ENCODE data around the gene NLGN3.

NLGN3 gene

DNA sequence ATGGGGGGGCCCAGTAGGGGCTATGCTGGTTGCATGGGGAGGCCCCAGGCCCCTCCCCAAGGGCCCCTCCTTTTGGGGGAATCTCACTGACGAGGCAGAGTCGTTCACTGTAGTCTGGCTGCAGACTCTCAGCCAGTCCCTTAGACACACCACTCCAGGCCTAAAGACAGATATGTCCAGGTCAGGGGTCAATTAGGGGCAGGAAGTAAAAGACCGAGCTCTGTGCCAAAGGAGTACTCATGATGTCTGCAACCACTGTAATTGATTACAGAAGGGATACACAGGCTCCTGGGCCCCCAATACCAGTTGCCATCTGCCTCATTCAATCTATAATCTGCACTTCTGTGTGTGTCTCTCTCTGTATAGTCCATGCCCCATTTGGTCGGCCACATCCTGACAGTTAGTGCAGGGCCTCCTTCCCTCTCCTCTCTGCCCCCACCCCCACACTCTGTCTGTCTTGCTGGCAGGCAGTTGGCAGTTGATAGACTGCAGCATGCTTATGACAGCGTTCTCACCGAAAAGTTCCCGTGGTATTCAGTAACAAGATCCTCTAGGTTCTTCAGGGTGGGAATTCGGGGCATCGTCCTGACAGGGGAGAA, 36.8 kb upstream of the NLGN3 start:
- Mint-ChIP-seq H3K36me3 (peaks cover 18% of the 10 kb centered on the region), H3K27ac (peak overlapping the region; percentile 98), H3K4me3 (peak overlapping the region; percentile 99), H3K27me3 (no peaks in the 10 kb centered on the region), H3K4me1 (ENCODE audit: low read depth) (peaks cover 56% of the 10 kb centered on the region), H3K9me3 (ENCODE audit: low read depth) (no peaks in the 10 kb centered on the region)

DNA sequence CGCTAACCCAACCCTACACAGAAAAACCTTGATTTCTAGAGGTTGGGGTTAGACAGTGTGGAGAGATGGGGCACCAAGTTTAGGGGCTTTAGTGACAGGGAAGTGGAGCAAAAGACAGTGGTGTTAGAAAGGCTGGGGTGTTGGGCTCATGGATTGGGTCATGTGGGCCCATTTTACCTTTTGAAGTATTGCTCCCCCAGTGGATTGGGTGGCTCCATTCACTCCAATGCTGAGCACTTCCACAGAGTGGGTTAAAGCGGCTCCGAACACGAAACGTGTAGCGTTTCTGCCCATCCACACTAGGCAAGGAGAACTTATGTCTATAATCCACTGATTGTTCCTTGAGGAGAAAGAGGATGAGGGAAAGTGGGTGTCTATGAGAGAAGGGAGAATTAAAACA, 35.6 kb upstream of the NLGN3 start:
- H3K27me3 Mint-ChIP-seq, result no peaks in the 10 kb centered on the region
- no peaks in the 10 kb centered on the region for H3K9me3 Mint-ChIP-seq (ENCODE audit: low read depth)
- H3K36me3 Mint-ChIP-seq, result peaks cover 18% of the 10 kb centered on the region
- H3K4me3 Mint-ChIP-seq, result peak overlapping the region; percentile 99
- peaks cover 53% of the 10 kb centered on the region for H3K4me1 Mint-ChIP-seq (ENCODE audit: low read depth)
- peak overlapping the region; percentile 98 for H3K27ac Mint-ChIP-seq

DNA sequence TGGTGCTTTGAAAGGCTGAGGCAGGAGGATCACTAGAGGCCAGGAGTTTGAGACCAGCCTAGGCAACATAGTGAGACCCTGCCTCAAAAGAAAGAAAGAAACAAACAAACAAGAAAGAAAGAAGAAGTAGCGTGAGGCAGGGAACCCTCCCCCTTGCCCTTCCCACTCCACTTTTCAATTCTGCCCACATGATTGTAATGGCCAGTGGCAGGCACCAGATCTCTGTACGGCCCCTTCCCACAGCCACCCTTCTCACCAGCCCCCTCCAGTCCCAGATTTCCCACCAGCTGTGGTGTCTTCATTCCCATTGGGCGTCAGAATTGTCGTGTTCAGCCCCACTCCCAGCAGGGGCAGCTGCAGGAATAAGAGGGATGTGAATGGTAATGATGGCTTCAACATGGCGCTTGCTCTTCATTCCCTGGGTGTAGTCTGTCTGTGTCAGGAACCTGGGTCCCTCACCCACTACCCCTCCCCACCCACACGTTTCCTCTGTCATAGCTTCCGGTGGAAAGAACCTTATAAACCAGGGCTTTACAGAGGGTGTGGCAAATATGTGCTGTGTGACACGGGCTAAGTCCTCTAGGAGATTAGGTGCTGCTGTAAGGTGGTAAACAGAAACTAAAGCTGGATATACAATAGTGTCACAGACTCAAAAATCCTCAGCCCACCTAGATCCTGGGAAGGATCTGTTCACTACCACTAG, 33.3 kb upstream of the NLGN3 start, which contains the start of gene IL2RG:
Gene IL2RG, minus strand, starts transcription at position 437 of the 703 bp plus-strand sequence. Its CDS starts 38 bp downstream, at position 399.
- H3K4me1 Mint-ChIP-seq (ENCODE audit: low read depth), result peaks cover 39% of the 10 kb centered on the region
- H3K4me3 Mint-ChIP-seq, result peak within 1 kb of the TSS; percentile 99

DNA sequence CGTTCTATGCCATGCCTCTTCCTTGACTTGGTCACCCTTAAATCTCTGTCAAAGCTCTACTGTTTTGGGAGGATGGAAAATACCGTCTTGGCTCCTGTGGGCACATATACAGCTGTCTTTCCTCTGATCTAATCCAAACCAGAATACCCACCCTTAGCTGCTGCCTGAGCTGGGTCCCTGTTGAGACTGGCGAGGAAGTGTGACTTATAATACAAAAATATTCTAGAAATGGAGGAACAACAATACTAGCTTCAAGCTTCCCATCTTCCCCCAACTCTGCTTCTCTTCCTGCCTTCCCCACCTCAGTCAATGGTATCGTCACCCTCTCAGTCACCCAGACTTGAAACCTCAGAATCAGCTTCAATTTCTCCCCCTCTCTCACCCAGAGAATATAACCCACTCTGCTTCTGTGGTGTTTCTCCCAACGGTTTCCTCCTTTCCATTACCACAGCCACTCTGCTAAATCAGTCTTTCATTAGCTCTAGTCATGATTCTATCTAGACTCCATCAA, 32.7 kb upstream of the NLGN3 start:
- peaks cover 35% of the 10 kb centered on the region for H3K4me1 Mint-ChIP-seq (ENCODE audit: low read depth)
- peak overlapping the region; percentile 99 for H3K4me3 Mint-ChIP-seq
- H3K27ac Mint-ChIP-seq, result peak overlapping the region; percentile 98
- peaks cover 8% of the 10 kb centered on the region for H3K36me3 Mint-ChIP-seq
- H3K9me3 Mint-ChIP-seq (ENCODE audit: low read depth), result no peaks in the 10 kb centered on the region
- no peaks in the 10 kb centered on the region for H3K27me3 Mint-ChIP-seq

More for the DNA sequence above, 33.3 kb upstream of the NLGN3 start, which contains the start of gene IL2RG:
- peak within 1 kb of the TSS; percentile 98 for H3K27ac Mint-ChIP-seq
- H3K9me3 Mint-ChIP-seq (ENCODE audit: low read depth), result no peaks in the 10 kb centered on the region
- no peaks in the 10 kb centered on the region for H3K27me3 Mint-ChIP-seq
- peaks cover 12% of the 10 kb centered on the region for H3K36me3 Mint-ChIP-seq

DNA sequence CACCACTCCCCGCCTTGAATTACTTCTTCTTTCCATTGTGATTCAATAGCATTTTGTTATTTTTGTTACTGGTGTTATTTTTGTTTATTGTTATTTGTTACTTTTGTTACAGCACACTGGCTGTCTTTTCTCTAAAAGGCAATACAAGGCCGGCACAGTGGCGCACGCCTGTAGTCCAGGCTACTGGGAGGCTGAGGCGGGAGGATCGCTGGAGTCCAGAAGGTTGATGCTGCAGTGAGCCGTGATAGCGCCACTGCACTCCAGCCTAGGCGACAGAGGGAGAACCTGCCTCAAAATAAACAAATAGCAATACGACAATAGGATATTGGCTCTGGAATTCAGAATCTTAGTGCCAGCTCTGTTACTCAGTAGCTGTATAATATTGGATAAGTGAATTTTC, 27.3 kb upstream of the NLGN3 start:
- H3K4me3 Mint-ChIP-seq, result no peak overlapping the region
- H3K27ac Mint-ChIP-seq, result peak overlapping the region; percentile 50
- H3K9me3 Mint-ChIP-seq (ENCODE audit: low read depth), result no peaks in the 10 kb centered on the region
- H3K4me1 Mint-ChIP-seq (ENCODE audit: low read depth), result peaks cover 34% of the 10 kb centered on the region
- H3K36me3 Mint-ChIP-seq, result no peaks in the 10 kb centered on the region
- no peaks in the 10 kb centered on the region for H3K27me3 Mint-ChIP-seq

DNA sequence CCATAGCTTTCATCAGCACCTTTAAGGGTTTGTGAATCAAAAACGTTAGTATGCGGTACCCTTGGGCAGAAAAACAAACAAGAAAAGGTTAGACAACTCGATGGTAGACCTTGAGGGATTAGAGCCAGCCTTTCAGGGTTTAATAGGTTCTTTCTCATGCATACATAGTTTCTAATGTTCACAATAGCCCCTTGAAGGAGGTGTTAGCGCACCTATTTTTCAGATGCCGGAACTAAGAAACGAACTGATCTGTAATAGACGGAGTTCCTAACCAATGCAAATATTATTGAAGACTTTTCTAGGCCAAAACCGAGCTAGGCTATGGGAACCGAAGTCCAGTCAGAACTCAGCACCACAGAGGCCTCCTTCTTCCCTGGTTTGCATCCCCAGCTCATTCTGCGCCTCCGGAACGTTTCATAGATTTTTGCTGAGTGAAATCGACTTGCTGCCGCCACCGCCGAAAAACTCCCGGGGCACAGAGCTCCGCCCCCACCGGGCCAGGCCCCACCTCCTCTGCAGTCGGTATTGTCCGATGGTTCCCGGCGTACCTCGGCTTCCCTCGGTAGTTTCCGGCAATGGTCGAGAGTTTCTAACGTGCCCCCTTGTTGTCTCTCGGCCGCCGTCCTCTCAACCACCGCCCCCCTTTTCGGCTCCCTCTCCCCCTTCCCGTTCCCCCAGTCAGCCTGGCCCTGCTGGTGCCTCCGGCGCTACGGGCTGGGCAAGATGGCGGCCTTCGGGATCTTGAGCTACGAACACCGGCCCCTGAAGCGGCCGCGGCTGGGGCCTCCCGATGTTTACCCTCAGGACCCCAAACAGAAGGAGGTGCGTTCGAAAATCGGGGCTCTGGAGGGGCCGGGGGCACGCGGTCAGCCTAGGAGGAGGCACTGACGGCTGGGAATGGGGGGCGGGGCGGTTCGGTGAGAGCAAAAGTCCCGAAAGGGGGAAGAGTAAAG, 26.3 kb upstream of the NLGN3 start, which contains the start of gene MED12:
Gene MED12, plus strand, starts transcription at position 565 of the 953 bp plus-strand sequence. Its CDS starts 159 bp downstream, at position 724.
- H3K9me3 Mint-ChIP-seq (ENCODE audit: low read depth), result no peaks in the 10 kb centered on the region
- no peaks in the 10 kb centered on the region for H3K27me3 Mint-ChIP-seq
- no peaks in the 10 kb centered on the region for H3K36me3 Mint-ChIP-seq
- H3K4me3 Mint-ChIP-seq, result peak within 1 kb of the TSS; percentile 88
- H3K27ac Mint-ChIP-seq, result peak within 1 kb of the TSS; percentile 91
- peaks cover 31% of the 10 kb centered on the region for H3K4me1 Mint-ChIP-seq (ENCODE audit: low read depth)

DNA sequence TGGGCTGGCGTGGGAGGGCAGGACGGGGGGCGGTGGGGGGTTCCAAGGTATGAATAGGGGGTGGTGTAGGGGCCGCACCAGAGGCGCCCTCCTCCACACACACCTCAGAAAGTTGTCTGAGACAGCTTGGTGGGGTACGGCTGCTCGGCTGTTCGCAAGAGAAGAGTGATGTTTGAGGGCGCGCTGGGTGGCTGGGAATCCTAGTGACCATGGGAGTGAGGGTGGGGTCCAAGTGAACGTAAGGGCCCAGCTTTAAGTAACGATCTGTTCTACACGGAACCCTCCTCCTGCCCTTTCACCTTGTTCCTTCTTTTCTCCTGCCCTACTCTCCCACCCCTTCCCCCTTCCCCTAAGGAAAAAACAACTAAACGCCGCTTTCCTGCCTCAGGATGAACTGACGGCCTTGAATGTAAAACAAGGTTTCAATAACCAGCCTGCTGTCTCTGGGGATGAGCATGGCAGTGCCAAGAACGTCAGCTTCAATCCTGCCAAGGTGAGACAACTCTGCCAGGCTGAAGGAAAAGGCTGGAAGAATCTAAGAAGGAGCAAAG, 25.6 kb upstream of the NLGN3 start:
- H3K27me3 Mint-ChIP-seq, result no peaks in the 10 kb centered on the region
- peak overlapping the region; percentile 88 for H3K4me3 Mint-ChIP-seq
- H3K9me3 Mint-ChIP-seq (ENCODE audit: low read depth), result no peaks in the 10 kb centered on the region
- H3K27ac Mint-ChIP-seq, result peak overlapping the region; percentile 73
- H3K4me1 Mint-ChIP-seq (ENCODE audit: low read depth), result peaks cover 26% of the 10 kb centered on the region
- no peaks in the 10 kb centered on the region for H3K36me3 Mint-ChIP-seq

DNA sequence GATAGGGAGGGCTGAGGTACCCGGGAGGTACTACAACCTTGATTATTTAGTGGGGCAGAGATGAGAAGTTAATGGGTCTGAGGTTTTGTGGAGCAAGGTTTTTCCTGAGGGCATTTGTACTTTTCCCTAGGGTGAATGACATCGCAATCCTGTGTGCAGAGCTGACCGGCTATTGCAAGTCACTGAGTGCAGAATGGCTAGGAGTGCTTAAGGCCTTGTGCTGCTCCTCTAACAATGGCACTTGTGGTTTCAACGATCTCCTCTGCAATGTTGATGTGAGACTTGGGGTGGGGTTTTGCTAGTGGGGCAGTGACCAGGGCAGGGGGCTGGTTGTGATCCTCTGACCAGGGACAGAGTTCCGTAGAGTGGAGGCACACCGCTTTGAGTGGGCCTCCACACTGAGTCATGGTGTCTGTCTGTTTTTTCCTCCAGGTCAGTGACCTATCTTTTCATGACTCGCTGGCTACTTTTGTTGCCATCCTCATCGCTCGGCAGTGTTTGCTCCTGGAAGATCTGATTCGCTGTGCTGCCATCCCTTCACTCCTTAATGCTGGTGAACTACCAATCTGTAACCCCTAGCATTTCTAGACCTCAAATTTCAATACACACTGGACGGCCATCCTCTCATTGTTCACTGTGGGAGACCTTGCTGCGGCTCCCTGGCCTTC, 16.3 kb upstream of the NLGN3 start:
- peak overlapping the region; percentile 76 for H3K27ac Mint-ChIP-seq

DNA sequence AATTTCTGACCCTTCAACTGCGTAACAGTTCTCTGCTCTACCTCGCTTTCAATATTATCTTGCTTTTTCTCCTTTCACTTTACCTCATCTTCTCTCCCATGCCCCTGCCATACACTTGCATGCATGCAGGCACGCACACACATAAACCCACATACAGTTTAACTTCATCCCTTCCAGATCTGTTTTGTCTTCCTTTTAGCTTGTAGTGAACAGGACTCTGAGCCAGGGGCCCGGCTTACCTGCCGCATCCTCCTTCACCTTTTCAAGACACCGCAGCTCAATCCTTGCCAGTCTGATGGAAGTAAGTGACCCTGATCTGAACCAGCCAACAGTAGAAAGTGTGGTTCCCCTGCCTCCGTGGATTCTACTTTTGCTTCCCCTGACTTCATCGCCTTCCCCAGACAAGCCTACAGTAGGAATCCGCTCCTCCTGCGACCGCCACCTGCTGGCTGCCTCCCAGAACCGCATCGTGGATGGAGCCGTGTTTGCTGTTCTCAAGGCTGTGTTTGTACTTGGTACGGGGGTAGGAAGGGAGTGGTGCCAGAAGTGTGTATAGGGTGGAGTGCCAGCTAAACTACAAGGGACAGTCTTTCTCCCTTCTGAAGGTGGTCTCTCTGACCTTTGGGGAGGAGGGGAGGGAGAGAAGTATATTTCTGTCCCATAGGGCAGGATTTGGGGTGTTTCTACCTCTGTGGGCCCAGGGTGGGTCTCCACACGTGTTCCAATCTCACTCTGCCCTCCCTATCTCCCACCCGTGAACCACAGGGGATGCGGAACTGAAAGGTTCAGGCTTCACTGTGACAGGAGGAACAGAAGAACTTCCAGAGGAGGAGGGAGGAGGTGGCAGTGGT, 15.5 kb upstream of the NLGN3 start:
- H3K9me3 Mint-ChIP-seq (ENCODE audit: low read depth), result no peaks in the 10 kb centered on the region
- no peaks in the 10 kb centered on the region for H3K27me3 Mint-ChIP-seq
- peaks cover 18% of the 10 kb centered on the region for H3K4me1 Mint-ChIP-seq (ENCODE audit: low read depth)
- peak overlapping the region; percentile 76 for H3K27ac Mint-ChIP-seq
- peaks cover 5% of the 10 kb centered on the region for H3K36me3 Mint-ChIP-seq
- peak overlapping the region; percentile 61 for H3K4me3 Mint-ChIP-seq

More for the DNA sequence above, 16.3 kb upstream of the NLGN3 start:
- peaks cover 5% of the 10 kb centered on the region for H3K36me3 Mint-ChIP-seq
- no peak overlapping the region for H3K4me3 Mint-ChIP-seq
- H3K4me1 Mint-ChIP-seq (ENCODE audit: low read depth), result peaks cover 18% of the 10 kb centered on the region
- no peaks in the 10 kb centered on the region for H3K9me3 Mint-ChIP-seq (ENCODE audit: low read depth)
- no peaks in the 10 kb centered on the region for H3K27me3 Mint-ChIP-seq

DNA sequence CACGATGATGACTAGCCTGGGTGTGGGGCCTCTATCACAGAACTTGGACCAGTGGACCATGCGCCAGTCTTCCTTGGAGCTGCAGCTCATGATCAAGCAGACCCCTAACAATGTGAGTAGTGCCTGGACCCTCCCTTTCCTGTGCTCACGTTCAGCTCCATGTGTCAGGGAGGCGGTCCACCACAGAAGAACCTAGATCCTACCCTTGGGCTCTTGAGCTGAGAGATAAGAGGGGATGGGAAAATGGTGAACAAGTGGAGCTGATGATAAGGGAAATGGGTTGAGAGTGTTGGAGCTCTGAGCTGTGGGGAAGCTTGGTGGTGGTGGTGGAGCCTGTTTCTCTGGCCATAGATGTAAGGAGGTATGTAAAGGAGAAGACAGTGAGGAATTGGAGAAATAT, 13.1 kb upstream of the NLGN3 start:
- Mint-ChIP-seq H3K36me3 (peaks cover 7% of the 10 kb centered on the region), H3K4me1 (ENCODE audit: low read depth) (peaks cover 17% of the 10 kb centered on the region), H3K9me3 (ENCODE audit: low read depth) (no peaks in the 10 kb centered on the region), H3K27ac (peak overlapping the region; percentile 28), H3K4me3 (no peak overlapping the region), H3K27me3 (no peaks in the 10 kb centered on the region)

DNA sequence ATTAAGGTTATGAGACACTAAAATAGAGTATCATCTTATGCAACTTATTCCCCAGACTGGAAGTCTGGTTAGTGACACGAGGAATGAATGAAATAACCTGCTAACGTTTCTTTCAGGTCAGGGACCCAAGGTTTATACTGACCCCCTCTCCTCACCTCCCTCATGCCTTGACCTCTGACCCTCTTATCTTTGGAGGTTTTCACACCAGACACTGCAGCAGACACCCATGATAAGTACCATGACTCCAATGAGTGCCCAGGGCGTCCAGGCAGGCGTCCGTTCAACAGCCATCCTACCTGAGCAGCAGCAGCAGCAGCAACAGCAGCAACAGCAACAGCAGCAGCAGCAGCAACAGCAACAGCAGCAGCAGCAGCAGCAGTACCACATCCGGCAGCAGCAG, 4.2 kb upstream of the NLGN3 start:
- Mint-ChIP-seq H3K9me3 (ENCODE audit: low read depth) (no peaks in the 10 kb centered on the region), H3K27ac (no peak overlapping the region), H3K36me3 (peaks cover 4% of the 10 kb centered on the region), H3K4me3 (no peak overlapping the region), H3K27me3 (no peaks in the 10 kb centered on the region), H3K4me1 (ENCODE audit: low read depth) (peaks cover 14% of the 10 kb centered on the region)

DNA sequence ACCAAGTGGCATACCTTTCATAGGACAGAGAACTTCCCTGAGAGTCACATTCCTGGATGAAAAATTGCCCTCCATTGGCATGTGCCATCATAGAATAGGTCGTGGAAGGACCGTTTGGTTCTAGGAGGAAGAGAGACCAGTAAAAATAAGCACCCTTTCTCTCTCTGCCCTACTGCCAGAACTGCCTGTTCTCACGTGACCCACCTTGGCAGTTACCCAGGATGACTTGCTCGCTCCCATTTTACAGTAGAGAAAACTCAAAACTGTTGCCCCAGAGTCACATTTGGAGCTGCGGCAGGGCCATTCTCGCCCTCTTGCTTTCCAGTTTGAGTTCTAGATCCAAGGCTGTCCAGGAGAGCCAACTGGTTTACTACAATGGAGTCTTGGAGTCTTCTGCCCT, 1.1 kb upstream of the NLGN3 start:
- Mint-ChIP-seq H3K27me3 (no peaks in the 10 kb centered on the region), H3K4me3 (no peak overlapping the region), H3K27ac (no peak overlapping the region), H3K4me1 (ENCODE audit: low read depth) (peaks cover 20% of the 10 kb centered on the region), H3K36me3 (peaks cover 4% of the 10 kb centered on the region), H3K9me3 (ENCODE audit: low read depth) (no peaks in the 10 kb centered on the region)

DNA sequence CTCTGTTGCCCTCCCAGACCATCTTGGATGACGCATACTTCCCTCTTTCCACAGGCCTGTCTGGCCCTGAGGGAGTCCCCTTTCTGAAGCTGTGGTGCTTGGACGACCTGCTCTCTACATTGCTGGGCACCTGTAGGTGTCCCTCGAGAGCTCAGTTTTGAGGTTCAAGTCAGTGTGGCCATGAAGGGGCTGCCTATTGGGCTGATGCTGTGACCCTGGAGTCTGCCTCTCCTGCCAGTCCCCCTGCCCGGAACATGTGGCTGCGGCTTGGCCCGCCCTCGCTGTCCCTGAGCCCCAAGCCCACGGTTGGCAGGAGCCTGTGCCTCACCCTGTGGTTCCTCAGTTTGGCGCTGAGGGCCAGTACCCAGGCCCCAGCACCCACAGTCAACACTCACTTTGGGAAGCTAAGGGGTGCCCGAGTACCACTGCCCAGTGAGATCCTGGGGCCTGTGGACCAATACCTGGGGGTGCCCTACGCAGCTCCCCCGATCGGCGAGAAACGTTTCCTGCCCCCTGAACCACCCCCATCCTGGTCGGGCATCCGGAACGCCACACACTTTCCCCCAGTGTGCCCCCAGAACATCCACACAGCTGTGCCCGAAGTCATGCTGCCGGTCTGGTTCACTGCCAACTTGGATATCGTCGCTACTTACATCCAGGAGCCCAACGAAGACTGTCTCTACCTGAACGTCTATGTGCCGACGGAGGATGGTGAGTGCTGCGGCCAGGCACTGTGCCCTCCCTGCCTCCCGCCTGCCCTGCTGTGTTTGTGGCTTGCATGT, 3.0 kb downstream of the NLGN3 start:
- Mint-ChIP-seq H3K27me3 (no peaks in the 10 kb centered on the region), H3K27ac (no peak overlapping the region)

More for the DNA sequence above, 3.0 kb downstream of the NLGN3 start:
- H3K4me1 Mint-ChIP-seq (ENCODE audit: low read depth), result peaks cover 12% of the 10 kb centered on the region
- H3K4me3 Mint-ChIP-seq, result no peak overlapping the region
- H3K36me3 Mint-ChIP-seq, result no peaks in the 10 kb centered on the region
- H3K9me3 Mint-ChIP-seq (ENCODE audit: low read depth), result no peaks in the 10 kb centered on the region

Measured in activated naive CD8-positive, alpha-beta T cell (primary cell).